ENCODE measurements around the gene ETHE1.
A peak's percentile ranks its signal among the peaks of the same experiment; 100 is the strongest.
"Not testable (repeated sequence)": the region's sequence is repeated elsewhere in the genome, so short reads cannot be mapped to it uniquely, and the experiment has no call there.

Gene ETHE1

GRCh38 chr19:43551399-43552197 is 24.6 kb upstream of the ETHE1 start:
- DNase-seq (ENCODE audit: low spot score) = no peak

DNA sequence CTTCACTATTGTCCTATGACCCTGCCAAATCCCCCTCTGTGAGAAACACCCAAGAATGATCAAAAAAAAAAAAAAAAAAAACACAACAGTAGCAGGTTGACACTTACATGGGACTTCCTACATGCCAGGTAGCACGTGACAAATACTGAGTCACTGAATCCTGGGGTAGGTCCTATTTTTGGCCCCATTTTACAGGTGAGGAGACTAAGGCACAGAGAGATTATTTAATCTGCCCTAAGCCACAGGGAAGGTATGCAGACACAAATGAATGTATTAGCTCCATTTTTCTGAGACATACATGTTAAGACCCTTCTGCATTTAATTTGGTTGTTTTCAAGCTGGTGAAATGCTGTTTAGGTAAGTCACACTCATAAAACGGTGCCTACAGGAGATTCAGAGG is 21.7 kb upstream of the ETHE1 start:
- no peak for DNase-seq (ENCODE audit: low spot score)

GRCh38 chr19:43547926-43548325 is 20.9 kb upstream of the ETHE1 start:
- DNase-seq (ENCODE audit: low spot score) = not testable (repeated sequence)

GRCh38 chr19:43546581-43546980 is 19.6 kb upstream of the ETHE1 start:
- no peak for DNase-seq (ENCODE audit: low spot score)

- DNase-seq (ENCODE audit: low spot score) = no peak
Observed at GRCh38 chr19:43545981-43546380, 19.0 kb upstream of the ETHE1 start.

DNA sequence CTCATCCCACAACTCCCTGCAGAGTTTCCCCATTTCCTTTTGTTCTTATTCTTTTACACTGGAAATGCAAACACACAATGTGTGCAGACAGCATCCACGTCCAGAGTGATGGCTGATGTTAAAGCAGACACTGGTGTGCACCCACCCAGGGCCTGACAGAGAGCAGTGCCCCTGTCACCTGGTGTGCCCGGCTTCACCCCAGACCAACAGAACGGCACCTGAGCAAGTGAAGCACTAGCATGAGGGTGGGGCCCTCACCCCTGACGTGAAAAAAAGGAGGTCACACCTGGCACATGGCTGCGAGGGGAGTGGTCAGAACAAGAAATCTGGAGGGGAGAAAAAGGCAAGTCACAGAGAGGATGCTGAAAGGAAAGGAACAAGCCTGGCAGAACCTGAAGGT is 18.3 kb upstream of the ETHE1 start:
- DNase-seq (ENCODE audit: low spot score) = no peak

GRCh38 chr19:43544077-43544476 is 17.1 kb upstream of the ETHE1 start:
- no peak for DNase-seq (ENCODE audit: low spot score)

- no peak for DNase-seq (ENCODE audit: low spot score)
Observed at GRCh38 chr19:43541920-43542650, 15.1 kb upstream of the ETHE1 start.

GRCh38 chr19:43540381-43540780 is 13.4 kb upstream of the ETHE1 start:
- DNase-seq (ENCODE audit: low spot score) = no peak

DNA sequence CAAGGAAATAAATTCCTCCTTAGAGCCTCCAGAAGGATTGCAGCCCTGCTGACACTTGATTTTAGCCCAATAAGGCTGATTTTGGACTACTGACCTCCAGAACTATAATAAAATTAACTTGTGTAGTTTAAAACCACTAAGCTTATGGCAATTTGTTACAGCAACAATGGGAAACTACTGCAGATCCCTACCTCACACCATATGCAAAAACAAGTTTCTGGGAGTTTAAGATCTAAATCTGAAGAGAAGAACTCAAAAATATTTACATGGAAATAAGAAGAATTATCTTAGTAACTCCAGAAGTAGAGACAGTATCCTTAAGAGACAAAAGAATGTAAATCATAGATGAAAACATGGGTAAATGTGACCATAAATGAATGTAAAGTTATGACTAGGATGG is 11.9 kb upstream of the ETHE1 start:
- DNase-seq (ENCODE audit: low spot score) = no peak

DNA sequence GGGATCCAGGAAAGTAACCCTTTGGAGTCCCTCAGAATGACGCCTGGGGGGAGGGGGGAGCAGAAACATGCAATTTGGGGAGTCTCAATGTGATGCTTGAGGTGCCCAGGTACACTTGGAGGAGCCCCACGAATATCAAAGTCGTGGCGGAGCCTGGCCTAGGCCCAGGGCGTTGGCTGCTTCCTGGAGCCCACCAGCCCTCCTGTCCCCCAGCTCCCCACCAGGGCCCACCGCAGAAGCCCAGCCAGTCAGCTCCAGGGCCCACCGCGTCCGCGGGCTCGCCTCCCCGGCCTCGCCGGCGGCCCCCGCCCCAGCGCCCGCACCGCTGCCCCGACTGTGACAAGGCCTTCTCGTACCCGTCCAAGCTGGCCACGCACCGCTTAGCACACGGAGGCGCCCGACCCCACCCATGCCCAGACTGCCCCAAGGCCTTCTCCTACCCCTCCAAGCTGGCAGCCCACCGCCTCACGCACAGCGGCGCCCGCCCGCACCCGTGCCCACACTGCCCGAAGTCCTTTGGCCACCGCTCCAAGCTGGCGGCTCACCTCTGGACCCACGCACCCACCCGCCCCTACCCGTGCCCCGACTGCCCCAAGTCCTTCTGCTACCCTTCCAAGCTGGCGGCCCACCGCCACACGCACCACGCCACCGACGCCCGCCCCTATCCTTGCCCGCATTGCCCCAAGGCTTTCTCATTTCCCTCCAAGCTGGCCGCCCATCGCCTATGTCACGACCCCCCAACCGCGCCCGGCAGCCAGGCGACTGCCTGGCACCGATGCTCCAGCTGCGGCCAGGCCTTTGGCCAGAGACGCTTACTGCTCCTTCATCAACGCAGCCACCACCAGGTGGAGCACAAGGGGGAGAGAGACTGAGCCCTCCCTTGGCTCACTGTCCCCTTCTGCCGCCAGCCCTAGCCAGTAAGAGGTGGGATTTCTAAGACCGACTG is 8.1 kb upstream of the ETHE1 start:
- peak; percentile 66 for DNase-seq (ENCODE audit: low spot score)

DNA sequence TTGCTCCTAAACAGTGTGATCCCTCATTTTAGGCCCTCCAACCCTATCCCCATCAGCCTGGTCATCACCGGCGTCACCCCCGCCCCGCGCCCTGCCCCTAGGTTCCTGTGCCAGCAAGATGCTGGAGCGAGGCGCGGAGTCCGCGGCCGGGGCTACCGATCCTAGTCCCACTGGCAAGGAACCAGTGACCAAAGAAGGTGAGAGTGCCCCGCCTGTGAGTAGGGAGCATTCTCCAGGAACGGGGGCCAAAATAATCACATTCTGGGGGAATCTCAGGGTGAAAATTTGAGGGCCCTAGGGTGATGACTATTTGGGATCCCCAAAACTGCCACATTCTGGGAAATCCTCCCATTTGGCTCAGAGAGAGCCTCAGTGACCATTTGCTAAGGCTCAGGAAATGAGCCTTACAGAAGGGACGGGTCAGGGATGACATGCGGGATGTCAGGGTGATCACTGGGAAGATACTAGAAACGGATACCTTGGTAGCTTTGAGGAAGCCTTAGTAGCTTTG is 7.4 kb upstream of the ETHE1 start:
- DNase-seq (ENCODE audit: low spot score) = no peak

DNA sequence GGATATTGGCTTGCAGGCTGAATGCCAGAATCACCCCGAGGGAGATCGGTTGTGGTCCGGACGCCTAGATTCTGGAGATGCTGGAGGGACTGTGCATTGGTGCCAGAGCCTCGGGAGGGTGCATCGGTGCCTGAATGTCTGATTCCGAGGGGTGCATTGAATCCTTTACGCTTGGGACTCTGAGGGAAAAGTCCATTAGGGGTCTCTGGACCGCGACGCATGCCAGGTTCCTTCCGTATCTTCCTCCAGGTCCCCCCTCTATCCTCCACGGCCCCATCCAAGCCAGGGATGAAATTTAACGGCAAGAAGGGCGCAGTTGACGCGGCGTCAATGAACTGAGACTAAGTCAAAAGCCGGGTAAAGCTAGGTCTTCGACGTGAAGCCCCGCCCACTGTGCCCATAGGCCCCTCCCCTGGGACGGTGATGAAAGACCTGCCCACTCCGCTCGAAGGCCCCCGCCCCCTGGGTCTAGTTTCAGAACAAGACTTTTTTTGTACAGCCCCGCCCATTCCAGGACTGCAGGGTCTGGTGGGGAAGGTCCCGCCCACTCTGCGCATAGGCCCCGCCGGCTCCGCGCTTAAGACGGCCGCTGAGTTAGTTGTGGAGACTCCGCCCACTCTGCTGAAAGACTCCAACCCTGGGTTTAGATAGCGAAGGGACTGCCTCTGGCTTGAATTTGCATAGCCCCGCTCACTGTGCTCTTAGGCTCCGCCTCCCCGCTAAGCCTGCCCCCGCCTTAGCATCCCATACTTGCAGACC is 6.7 kb upstream of the ETHE1 start:
- peak; percentile 95 for DNase-seq (ENCODE audit: low spot score)

GRCh38 chr19:43532962-43533545 is 6.1 kb upstream of the ETHE1 start, which contains the start of gene ZNF575:
TSS of gene ZNF575 (plus strand) at chr19:43533188. CDS start at chr19:43534423, 1,235 bp downstream.
- DNase-seq (ENCODE audit: low spot score) = peak; percentile 94

GRCh38 chr19:43532571-43532961 is 5.6 kb upstream of the ETHE1 start:
- no peak for DNase-seq (ENCODE audit: low spot score)

GRCh38 chr19:43527860-43528622 is 1.0 kb upstream of the ETHE1 start:
- DNase-seq (ENCODE audit: low spot score) = no peak

DNA sequence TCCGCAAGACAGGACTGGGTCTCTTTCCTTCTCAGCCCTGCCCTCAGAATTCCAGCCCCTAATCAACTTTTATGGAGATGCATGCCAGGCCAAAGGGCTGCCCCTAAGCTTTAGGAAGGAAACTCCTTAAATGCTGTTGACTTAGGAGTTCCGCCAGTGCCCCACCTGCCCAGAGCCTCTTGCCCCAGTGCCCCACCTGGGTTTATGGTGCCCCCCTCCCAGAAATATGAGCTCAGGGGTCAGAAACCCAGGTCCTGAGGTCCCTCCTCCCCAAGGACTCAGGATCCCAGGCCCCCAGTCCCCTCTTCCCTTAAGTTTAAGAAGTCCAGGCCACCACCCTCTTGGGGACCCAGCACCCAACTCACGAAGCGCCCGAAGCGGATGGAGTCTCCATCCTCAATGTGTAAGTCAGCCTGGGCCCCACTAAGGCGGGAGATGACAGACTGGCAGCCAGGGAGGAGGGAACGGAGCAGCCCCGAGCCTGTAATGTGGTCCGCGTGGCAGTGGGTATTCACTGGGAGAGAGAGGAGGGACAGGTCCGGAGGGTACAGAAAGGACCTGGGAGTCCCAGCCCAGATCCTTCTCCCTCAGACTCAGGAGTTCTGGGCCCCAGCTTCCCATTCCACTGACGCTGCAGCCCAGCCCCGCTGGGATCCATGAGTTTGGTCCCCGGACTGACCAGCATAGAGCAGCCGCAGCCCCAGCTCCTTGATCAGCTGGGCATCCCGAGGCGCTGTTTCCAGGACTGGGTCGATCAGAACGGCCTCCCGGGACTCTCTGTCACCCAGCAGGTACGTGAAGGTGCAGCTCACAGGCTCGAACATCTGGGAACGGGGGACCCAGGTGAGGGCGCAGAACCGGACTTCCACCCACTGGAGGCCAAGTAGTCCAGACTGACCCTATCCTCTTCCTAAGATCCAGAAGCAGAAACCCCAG is 897 bp downstream of the ETHE1 start:
- DNase-seq (ENCODE audit: low spot score) = no peak

- DNase-seq (ENCODE audit: low spot score) = peak; percentile 31
Observed at GRCh38 chr19:43524922-43525835, 1.8 kb downstream of the ETHE1 start.
